ENCODE data around the gene CD2AP.

Gene CD2AP

GRCh38 chr6:47603227-47603626 lies 125.6 kb downstream of the CD2AP start:
- TF ChIP-seq CTCF (IDR thresholded peaks at IDR 0.05) = no peak
- intact Hi-C loops (cut with DNase I; ENCODE audit: low total_unique reads) = no loop called here
- no peak for DNase-seq
- no peaks in the 10 kb centered on the region for H3K27me3 ChIP-seq
- no peak overlapping the region for H3K27ac ChIP-seq
- peaks cover 15 to 23% (median 17%) of the 10 kb centered on the region in 3 donors for H3K36me3 ChIP-seq
- H3K4me3 ChIP-seq = no peak overlapping the region
- no peaks in the 10 kb centered on the region for H3K4me1 ChIP-seq
- no peaks in the 10 kb centered on the region for H3K9me3 ChIP-seq

DNA sequence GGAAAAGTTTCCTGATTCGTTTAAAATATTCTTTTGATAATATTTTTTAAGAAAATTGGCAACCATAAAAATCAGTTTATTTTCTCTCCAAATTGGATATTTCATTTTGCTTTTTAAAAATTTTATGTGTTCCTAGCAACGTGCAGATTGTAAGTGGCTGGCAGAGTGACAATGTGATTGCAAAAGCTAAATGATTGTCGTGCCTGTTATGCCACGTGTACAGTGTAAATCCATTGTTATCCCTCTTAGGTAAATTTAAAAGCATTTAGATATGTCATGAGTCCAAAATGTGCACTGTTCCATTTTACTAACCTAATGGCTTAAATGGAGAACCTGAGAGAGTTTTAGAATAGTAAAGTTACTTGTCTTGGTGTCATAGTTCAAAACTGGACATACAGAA lies 126.4 kb downstream of the CD2AP start:
- Histone ChIP-seq H3K4me3 (no peak overlapping the region), H3K27ac (no peak overlapping the region), H3K9me3 (no peaks in the 10 kb centered on the region), H3K27me3 (no peaks in the 10 kb centered on the region), H3K4me1 (no peaks in the 10 kb centered on the region), H3K36me3 (peaks cover 16 to 26% (median 20%) of the 10 kb centered on the region in 3 donors)
- TF ChIP-seq CTCF (IDR thresholded peaks at IDR 0.05) = no peak
- no peak for DNase-seq
- intact Hi-C loops (cut with DNase I; ENCODE audit: low total_unique reads) = no loop called here

GRCh38 chr6:47621838-47622449 lies 144.4 kb downstream of the CD2AP start:
- no peak overlapping the region for H3K4me3 ChIP-seq
- no peaks in the 10 kb centered on the region for H3K4me1 ChIP-seq
- no peak for DNase-seq
- no peak for TF ChIP-seq CTCF (IDR thresholded peaks at IDR 0.05)
- no peak overlapping the region for H3K27ac ChIP-seq
- intact Hi-C loops (cut with DNase I; ENCODE audit: low total_unique reads) = no loop called here
- no peaks in the 10 kb centered on the region for H3K27me3 ChIP-seq
- H3K36me3 ChIP-seq = peaks cover 23 to 53% (median 27%) of the 10 kb centered on the region in 3 donors
- H3K9me3 ChIP-seq = no peaks in the 10 kb centered on the region

- H3K4me3 ChIP-seq = no peak overlapping the region
- no peak for DNase-seq
- H3K36me3 ChIP-seq = peaks cover 4 to 13% (median 9%) of the 10 kb centered on the region in 3 donors
- TF ChIP-seq CTCF (IDR thresholded peaks at IDR 0.05) = no peak
- H3K27ac ChIP-seq = no peak overlapping the region
- intact Hi-C loops (cut with DNase I; ENCODE audit: low total_unique reads) = no loop called here
- H3K4me1 ChIP-seq = peaks cover 0 to 6% (median 0%) of the 10 kb centered on the region in 4 donors
- no peaks in the 10 kb centered on the region for H3K27me3 ChIP-seq
- no peaks in the 10 kb centered on the region for H3K9me3 ChIP-seq
Observed at GRCh38 chr6:47626782-47627181, 149.2 kb downstream of the CD2AP start.

DNA sequence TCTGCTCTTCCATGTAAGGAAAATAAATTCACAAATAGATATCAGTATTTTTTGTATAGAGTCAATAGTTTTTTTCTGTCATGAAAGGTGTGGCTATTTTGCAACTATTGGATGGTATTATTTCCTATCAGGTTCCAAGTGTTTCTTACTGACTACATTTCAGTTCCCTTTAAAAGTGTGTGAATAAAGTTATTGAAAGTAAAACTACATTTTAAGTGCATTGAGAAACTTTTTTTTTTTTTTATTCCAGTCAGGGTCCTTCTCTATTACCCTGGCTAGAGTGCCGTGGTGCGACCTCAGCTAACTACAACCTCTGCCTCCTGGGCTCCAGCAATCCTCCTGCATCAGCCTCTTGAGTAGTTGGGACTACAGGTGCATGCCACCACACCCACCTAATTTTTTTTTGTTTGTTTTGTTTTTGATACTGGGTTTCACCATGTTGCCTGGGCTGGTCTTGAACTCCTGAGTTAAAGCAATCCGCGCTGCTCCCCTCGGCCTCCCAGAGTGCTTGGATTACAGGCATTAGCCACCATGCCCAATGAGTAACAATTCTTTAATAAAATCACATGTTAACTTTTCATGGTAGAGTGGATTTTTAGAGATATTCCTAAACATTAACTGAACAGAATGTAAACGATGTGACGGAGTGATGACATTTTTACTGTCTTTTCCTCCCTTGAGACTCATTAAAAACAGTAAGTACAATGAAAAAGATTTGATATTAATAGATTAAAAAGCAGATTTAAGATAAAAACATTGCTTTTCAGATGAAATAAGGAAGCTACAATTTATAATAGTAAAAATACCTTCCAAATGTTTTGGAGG lies 151.1 kb downstream of the CD2AP start:
- intact Hi-C loops (cut with DNase I; ENCODE audit: low total_unique reads) = no loop called here
- H3K27me3 ChIP-seq = no peaks in the 10 kb centered on the region
- TF ChIP-seq CTCF (IDR thresholded peaks at IDR 0.05) = no peak
- H3K36me3 ChIP-seq = no peaks in the 10 kb centered on the region
- no peak overlapping the region for H3K4me3 ChIP-seq
- peaks cover 0 to 8% (median 0%) of the 10 kb centered on the region in 4 donors for H3K4me1 ChIP-seq
- no peak overlapping the region for H3K27ac ChIP-seq
- DNase-seq = no peak
- H3K9me3 ChIP-seq = no peaks in the 10 kb centered on the region

All from tibial artery (tissue), 4 donors.